Measurements from ENCODE around the gene SCN4A.

GRCh38 chr17:63930951-63931575 is 41.7 kb downstream of the SCN4A start:
- TF ChIP-seq, protein P1, sequence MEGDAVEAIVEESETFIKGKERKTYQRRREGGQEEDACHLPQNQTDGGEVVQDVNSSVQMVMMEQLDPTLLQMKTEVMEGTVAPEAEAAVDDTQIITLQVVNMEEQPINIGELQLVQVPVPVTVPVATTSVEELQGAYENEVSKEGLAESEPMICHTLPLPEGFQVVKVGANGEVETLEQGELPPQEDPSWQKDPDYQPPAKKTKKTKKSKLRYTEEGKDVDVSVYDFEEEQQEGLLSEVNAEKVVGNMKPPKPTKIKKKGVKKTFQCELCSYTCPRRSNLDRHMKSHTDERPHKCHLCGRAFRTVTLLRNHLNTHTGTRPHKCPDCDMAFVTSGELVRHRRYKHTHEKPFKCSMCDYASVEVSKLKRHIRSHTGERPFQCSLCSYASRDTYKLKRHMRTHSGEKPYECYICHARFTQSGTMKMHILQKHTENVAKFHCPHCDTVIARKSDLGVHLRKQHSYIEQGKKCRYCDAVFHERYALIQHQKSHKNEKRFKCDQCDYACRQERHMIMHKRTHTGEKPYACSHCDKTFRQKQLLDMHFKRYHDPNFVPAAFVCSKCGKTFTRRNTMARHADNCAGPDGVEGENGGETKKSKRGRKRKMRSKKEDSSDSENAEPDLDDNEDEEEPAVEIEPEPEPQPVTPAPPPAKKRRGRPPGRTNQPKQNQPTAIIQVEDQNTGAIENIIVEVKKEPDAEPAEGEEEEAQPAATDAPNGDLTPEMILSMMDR (IDR thresholded peaks at IDR 0.05; ENCODE audit: borderline replicate concordance, extremely low read depth, low read length, poor library complexity, severe bottlenecking), result no peak
- no peak for TF ChIP-seq EZH2 (IDR thresholded peaks at IDR 0.05; ENCODE audit: borderline replicate concordance, low read depth, low read length, severe bottlenecking)

Measured in DND-41 (cell line).